Limb (tissue), 2 donors: ENCODE results near the gene FAM229B.

ENCODE experiments used
- DNase-seq, 2 donors: peaks; one replicate each; pipeline ENCODE4 v3.0.0-alpha.2; 2016; ENCODE audit errors: extremely low spot score in 2 of 2

Gene FAM229B

GRCh38 chr6:112141707-112142106 is 54.3 kb downstream of the FAM229B start:
- DNase-seq: no peak

GRCh38 chr6:112144145-112144926 is 56.9 kb downstream of the FAM229B start:
- no peak for DNase-seq

GRCh38 chr6:112145080-112145573 is 57.7 kb downstream of the FAM229B start:
- DNase-seq: no peak

GRCh38 chr6:112148103-112148502 is 60.7 kb downstream of the FAM229B start:
- no peak for DNase-seq

- no peak for DNase-seq
These were observed 61.8 kb downstream of the FAM229B start for GRCh38 chr6:112149236-112149635.

GRCh38 chr6:112149719-112150263 is 62.4 kb downstream of the FAM229B start:
- peak in 1 of 2 donors; percentile 39 for DNase-seq

- DNase-seq: no peak
These were observed 63.0 kb downstream of the FAM229B start for GRCh38 chr6:112150363-112150762.
